Fibroblast of lung (primary cell): ENCODE measurements around the gene PDAP1.

ENCODE experiments used
- EZH2 ChIP-seq: IDR thresholded peaks from 2 replicates; pipeline ENCODE4 v1.5.1; 2012; ENCODE audit warnings: low read length, control low read depth, mild to moderate bottlenecking; ENCODE audit errors: missing control alignments
- TF ChIP-seq, protein P1 (sequence below), 2 donors: IDR thresholded peaks in 1 of 2; conservative IDR thresholded peaks in 1 of 2; 1 replicate in 1 of 2; 2 replicates in 1 of 2; pipeline ENCODE4 v1.5.1; 2011 to 2012; ENCODE audit warnings: low read length in 2 of 2, control low read depth in 1 of 2, inconsistent platforms in 1 of 2, low read depth in 1 of 2, mild to moderate bottlenecking in 1 of 2

DNA sequence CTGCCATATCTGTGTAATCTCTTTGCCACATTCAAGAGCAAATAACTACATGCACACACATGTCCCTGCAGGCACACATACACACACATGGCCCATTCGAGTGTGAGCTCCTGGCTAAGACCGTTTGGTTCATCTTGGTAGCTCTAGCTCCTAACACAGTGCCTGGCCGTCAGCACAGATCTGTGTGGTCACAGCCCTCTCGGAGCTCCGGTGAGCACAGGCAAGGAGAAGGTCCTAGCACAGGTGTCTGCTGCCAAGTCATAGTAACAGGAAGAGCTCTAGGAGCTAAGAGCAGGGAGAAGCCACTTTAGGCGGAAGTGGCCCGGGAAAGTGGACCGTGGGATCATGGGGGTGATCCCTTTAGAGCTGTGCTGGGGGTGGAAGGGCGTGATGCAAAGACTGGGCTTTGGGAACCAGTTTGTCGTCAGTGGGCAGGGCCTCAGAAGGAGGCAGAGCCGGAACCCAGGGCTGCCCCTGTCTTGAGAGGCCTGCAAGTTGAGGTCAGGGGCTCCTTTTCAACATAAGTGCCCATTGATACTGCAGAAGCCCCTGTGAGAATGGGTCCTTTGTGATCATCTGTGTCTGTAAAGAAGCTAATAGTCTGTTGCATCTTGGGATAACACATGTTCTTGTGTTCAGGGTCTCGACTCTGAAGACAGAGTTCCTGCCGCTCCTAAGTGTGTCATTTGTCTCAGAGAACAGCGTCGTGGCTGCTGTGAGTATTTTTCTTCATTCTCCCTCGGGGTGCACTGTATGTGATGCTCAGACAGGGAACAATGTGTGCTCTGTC lies 50.5 kb downstream of the PDAP1 start:
- TF ChIP-seq, protein P1, sequence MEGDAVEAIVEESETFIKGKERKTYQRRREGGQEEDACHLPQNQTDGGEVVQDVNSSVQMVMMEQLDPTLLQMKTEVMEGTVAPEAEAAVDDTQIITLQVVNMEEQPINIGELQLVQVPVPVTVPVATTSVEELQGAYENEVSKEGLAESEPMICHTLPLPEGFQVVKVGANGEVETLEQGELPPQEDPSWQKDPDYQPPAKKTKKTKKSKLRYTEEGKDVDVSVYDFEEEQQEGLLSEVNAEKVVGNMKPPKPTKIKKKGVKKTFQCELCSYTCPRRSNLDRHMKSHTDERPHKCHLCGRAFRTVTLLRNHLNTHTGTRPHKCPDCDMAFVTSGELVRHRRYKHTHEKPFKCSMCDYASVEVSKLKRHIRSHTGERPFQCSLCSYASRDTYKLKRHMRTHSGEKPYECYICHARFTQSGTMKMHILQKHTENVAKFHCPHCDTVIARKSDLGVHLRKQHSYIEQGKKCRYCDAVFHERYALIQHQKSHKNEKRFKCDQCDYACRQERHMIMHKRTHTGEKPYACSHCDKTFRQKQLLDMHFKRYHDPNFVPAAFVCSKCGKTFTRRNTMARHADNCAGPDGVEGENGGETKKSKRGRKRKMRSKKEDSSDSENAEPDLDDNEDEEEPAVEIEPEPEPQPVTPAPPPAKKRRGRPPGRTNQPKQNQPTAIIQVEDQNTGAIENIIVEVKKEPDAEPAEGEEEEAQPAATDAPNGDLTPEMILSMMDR (conservative IDR thresholded peaks at IDR 0.05 in 1 of 2, IDR thresholded peaks at IDR 0.05 in 1 of 2; ENCODE audit: low read depth in 1 of 2, low read length in 2 of 2), result no peak
- TF ChIP-seq EZH2, result no peak
